Kidney tubule cell (primary cell): ENCODE data around the gene TNFRSF6B.
A peak's percentile ranks its signal among the peaks of the same experiment; 100 is the strongest.

ENCODE experiments used
- DNase-seq: peaks from one replicate; pipeline ENCODE4 v3.0.0-alpha.2; 2018; ENCODE audit warnings: low spot score

The TNFRSF6B gene

GRCh38 chr20:63697868-63698545 is 1.6 kb downstream of the TNFRSF6B start:
- DNase-seq = no peak

- peak; percentile 94 for DNase-seq
Measured at GRCh38 chr20:63698739-63699465, 2.5 kb downstream of the TNFRSF6B start.

GRCh38 chr20:63699466-63700198 is 3.2 kb downstream of the TNFRSF6B start:
- DNase-seq = no peak

GRCh38 chr20:63700199-63701050 is 4.0 kb downstream of the TNFRSF6B start:
- DNase-seq = no peak

- no peak for DNase-seq
Measured at GRCh38 chr20:63701051-63701328, 4.5 kb downstream of the TNFRSF6B start.

GRCh38 chr20:63701329-63702035 is 5.0 kb downstream of the TNFRSF6B start:
- DNase-seq = no peak

- DNase-seq = no peak
Measured at GRCh38 chr20:63702036-63702665, 5.7 kb downstream of the TNFRSF6B start.

- no peak for DNase-seq
Measured at GRCh38 chr20:63702751-63703470, 6.5 kb downstream of the TNFRSF6B start.

- no peak for DNase-seq
Measured at GRCh38 chr20:63703471-63703975, 7.1 kb downstream of the TNFRSF6B start.

- DNase-seq = no peak
Measured at GRCh38 chr20:63703976-63704748, 7.7 kb downstream of the TNFRSF6B start.

- DNase-seq = no peak
Measured at GRCh38 chr20:63704749-63705117, 8.3 kb downstream of the TNFRSF6B start.

GRCh38 chr20:63705232-63706026 is 9.0 kb downstream of the TNFRSF6B start:
- no peak for DNase-seq

GRCh38 chr20:63706027-63706695 is 9.7 kb downstream of the TNFRSF6B start:
- no peak for DNase-seq

- DNase-seq = peak; percentile 69
Measured at GRCh38 chr20:63706852-63707557, 10.6 kb downstream of the TNFRSF6B start.

- DNase-seq = peak; percentile 86
Measured at GRCh38 chr20:63707558-63708300, 11.3 kb downstream of the TNFRSF6B start, which contains the start of the genes ARFRP1 and ZGPAT. Gene ARFRP1 (minus strand): TSS chr20:63707976. CDS start chr20:63707091, 885 bp downstream. Gene ZGPAT (plus strand): TSS chr20:63708039. CDS start chr20:63708581, 542 bp downstream.
